ENCODE measurements around the gene GPR137B.

DNA sequence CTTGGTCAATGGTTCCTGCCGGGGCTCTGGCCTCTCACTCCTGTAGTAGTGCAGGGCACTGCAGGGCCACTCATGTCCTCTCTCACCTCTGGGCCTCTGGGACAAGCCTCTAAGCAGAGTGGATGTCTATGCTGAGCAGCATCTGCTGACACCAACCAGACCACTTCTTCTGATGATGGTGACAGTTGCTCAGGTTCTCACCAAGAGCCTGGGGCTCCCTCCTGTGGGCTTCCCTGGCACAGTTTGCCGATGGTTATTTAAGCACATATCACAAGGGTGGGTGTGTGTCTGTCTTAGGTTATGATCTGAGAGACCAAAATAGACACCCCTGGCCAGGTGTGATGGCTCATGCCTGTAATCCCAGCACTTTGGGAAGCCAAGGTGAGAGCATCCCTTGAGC, 17.4 kb upstream of the GPR137B start:
- TF ChIP-seq, protein P1, sequence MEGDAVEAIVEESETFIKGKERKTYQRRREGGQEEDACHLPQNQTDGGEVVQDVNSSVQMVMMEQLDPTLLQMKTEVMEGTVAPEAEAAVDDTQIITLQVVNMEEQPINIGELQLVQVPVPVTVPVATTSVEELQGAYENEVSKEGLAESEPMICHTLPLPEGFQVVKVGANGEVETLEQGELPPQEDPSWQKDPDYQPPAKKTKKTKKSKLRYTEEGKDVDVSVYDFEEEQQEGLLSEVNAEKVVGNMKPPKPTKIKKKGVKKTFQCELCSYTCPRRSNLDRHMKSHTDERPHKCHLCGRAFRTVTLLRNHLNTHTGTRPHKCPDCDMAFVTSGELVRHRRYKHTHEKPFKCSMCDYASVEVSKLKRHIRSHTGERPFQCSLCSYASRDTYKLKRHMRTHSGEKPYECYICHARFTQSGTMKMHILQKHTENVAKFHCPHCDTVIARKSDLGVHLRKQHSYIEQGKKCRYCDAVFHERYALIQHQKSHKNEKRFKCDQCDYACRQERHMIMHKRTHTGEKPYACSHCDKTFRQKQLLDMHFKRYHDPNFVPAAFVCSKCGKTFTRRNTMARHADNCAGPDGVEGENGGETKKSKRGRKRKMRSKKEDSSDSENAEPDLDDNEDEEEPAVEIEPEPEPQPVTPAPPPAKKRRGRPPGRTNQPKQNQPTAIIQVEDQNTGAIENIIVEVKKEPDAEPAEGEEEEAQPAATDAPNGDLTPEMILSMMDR (IDR thresholded peaks at IDR 0.05): no peak
- TF ChIP-seq POLR2A (IDR thresholded peaks at IDR 0.05): no peak

Data from adrenal gland (tissue), 5 donors.